ENCODE data around the gene CALR. TPM values are rescaled to one million over a fixed set of nuclear protein-coding genes. Genes with fewer than 3 reads are reported as not detected.
A peak's percentile ranks its signal among the peaks of the same experiment; 100 is the strongest.

Gene CALR
- polyA plus RNA-seq, 1 donor (not counting 4 experiments of a cell fraction or from before 2014, with no cell fraction given): 899 TPM

DNA sequence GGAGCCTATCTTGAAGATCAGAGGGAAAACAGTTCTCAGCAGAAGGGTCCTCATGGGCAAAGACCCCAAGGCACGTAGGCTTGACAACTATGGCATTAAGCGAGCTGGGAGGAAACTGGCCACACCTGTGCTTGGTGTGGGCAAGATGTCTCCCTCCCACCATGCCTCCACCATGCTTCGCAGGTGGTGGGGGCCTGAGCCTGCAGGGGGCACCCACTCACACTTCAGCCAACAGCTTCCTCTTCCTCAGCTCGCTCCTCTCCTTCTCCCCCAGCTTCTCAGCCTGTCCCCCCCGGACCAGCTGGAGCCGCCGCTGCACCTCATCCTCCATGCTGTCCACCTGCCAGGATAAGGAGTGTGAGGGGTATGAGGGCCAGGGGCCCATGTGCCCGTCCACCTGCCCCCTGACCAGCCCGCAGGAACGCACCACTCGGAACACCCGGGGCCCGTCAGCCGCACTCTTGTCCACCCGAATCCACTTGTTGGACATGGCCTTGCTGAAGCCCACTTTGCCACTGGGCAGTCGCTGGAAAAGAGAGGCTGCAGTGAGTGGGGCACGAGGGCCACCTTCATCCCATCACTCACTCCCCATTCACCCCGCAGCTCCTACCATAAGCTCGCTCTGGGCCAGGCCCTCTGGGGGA, 8.3 kb upstream of the CALR start:
- Histone ChIP-seq H3K4me1 (ENCODE audit: control insufficient read depth, extremely low read depth, insufficient read depth, low read length) (peaks cover 6% of the 10 kb centered on the region), H3K9ac (ENCODE audit: control insufficient read depth, extremely low read depth, insufficient read depth, low read length) (no peak overlapping the region), H3K27me3 (ENCODE audit: control insufficient read depth, extremely low read depth, insufficient read depth, low read length) (no peaks in the 10 kb centered on the region), H3K27ac (ENCODE audit: control insufficient read depth, insufficient read depth, low read length) (no peak overlapping the region), H3K9me1 (ENCODE audit: control insufficient read depth, extremely low read depth, insufficient read depth, low read length) (no peaks in the 10 kb centered on the region), H3K79me2 (ENCODE audit: control insufficient read depth, insufficient read depth, low read length) (peaks cover 36% of the 10 kb centered on the region), H3K36me3 (ENCODE audit: control insufficient read depth in 2 of 2, extremely low read depth in 1 of 2, insufficient read depth in 2 of 2, low read length in 2 of 2) (peaks cover 34 to 36% of the 10 kb centered on the region in 2 experiments), H3K9me3 (ENCODE audit: control insufficient read depth, low read depth, low read length) (no peaks in the 10 kb centered on the region), H3K4me2 (ENCODE audit: control insufficient read depth, extremely low read depth, insufficient read depth, low read depth, low read length) (no peak overlapping the region), H4K20me1 (ENCODE audit: control insufficient read depth, extremely low read depth, insufficient read depth, low read length) (peaks cover 3% of the 10 kb centered on the region), H3K4me3 (ENCODE audit: control insufficient read depth in 2 of 3, extremely low read depth in 1 of 3, insufficient read depth in 2 of 3, low read depth in 1 of 3, low read length in 3 of 3) (no peak overlapping the region), H2AFZ (ENCODE audit: control insufficient read depth, low read length) (no peak overlapping the region)
- dilution Hi-C loops (cut with MboI; ENCODE audit: extremely low pct_ligation_motif_present, low sequenced_read_pairs): no loop called here
- no peak for FAIRE-seq
- no peak for DNase-seq (ENCODE audit: low read depth, low spot score)
- TF ChIP-seq, protein P1, sequence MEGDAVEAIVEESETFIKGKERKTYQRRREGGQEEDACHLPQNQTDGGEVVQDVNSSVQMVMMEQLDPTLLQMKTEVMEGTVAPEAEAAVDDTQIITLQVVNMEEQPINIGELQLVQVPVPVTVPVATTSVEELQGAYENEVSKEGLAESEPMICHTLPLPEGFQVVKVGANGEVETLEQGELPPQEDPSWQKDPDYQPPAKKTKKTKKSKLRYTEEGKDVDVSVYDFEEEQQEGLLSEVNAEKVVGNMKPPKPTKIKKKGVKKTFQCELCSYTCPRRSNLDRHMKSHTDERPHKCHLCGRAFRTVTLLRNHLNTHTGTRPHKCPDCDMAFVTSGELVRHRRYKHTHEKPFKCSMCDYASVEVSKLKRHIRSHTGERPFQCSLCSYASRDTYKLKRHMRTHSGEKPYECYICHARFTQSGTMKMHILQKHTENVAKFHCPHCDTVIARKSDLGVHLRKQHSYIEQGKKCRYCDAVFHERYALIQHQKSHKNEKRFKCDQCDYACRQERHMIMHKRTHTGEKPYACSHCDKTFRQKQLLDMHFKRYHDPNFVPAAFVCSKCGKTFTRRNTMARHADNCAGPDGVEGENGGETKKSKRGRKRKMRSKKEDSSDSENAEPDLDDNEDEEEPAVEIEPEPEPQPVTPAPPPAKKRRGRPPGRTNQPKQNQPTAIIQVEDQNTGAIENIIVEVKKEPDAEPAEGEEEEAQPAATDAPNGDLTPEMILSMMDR (optimal IDR thresholded peaks at IDR 0.05 in 1 of 3, IDR thresholded peaks at IDR 0.05 in 1 of 3, conservative IDR thresholded peaks at IDR 0.05 in 1 of 3; ENCODE audit: extremely low read depth in 1 of 3, insufficient read depth in 2 of 3, low read length in 3 of 3): peak in 1 of 3 experiments; percentile 1
- TF ChIP-seq EZH2 (IDR thresholded peaks at IDR 0.05; ENCODE audit: low read length): no peak

DNA sequence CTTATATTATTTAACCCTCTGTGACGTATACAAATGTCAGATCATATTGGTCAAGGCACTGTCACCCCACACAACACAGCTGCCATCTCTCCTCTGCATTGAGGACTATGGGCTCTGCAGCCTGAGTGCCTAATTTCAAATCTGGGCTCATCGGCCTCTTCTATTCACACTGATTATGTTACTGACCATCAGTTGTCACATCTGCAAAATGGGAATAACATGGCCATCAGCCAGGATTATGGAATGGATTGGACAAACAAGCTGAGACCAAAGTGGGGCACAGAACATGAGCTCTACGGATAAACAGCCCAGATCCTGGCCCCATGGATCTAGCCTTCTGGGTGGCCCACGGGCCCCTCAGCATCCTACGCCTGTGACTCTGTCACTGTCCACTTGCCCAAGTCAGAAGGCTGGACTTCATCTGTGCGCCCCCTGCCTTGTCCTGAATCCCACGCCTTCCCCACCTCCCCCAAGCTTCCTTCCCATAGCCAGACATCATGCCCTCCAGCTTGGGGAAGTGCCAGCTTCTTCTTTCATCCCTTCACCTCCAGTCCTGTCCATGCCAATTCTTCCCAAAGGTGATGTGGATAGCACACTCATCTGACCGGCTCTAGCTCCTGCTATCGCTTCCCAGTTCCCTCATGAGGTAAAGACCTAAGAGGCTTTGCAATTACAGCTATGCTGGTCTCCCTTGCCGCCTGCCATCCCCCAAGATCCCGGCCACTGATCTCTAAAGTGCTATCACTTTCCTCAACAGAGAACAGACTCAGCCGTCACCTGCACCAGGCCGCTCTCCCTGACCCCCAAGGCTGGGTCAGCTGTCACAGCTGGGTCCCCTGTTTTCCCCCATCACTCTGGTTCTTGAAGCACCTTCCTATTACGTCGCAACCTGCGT, 5.8 kb upstream of the CALR start:
- H3K9ac ChIP-seq (ENCODE audit: control insufficient read depth, extremely low read depth, insufficient read depth, low read length): peak overlapping the region; percentile 92
- DNase-seq (ENCODE audit: low read depth, low spot score) (no peak), FAIRE-seq (no peak)
- no peaks in the 10 kb centered on the region for H3K9me3 ChIP-seq (ENCODE audit: control insufficient read depth, low read depth, low read length)
- peak overlapping the region; percentile 97 for H3K4me2 ChIP-seq (ENCODE audit: control insufficient read depth, extremely low read depth, insufficient read depth, low read depth, low read length)
- peaks cover 36% of the 10 kb centered on the region for H3K79me2 ChIP-seq (ENCODE audit: control insufficient read depth, insufficient read depth, low read length)
- H3K4me3 ChIP-seq (ENCODE audit: control insufficient read depth in 2 of 3, extremely low read depth in 1 of 3, insufficient read depth in 2 of 3, low read depth in 1 of 3, low read length in 3 of 3): peak overlapping the region; percentile 80 to 98 (median 82)
- TF ChIP-seq, protein P1 (optimal IDR thresholded peaks at IDR 0.05 in 1 of 3, IDR thresholded peaks at IDR 0.05 in 1 of 3, conservative IDR thresholded peaks at IDR 0.05 in 1 of 3; ENCODE audit: extremely low read depth in 1 of 3, insufficient read depth in 2 of 3, low read length in 3 of 3): no peak
- TF ChIP-seq EZH2 (IDR thresholded peaks at IDR 0.05; ENCODE audit: low read length): no peak
- dilution Hi-C loops (cut with MboI; ENCODE audit: extremely low pct_ligation_motif_present, low sequenced_read_pairs): no loop called here
- H3K9me1 ChIP-seq (ENCODE audit: control insufficient read depth, extremely low read depth, insufficient read depth, low read length): no peaks in the 10 kb centered on the region
- H3K27me3 ChIP-seq (ENCODE audit: control insufficient read depth, extremely low read depth, insufficient read depth, low read length): no peaks in the 10 kb centered on the region
- H3K36me3 ChIP-seq (ENCODE audit: control insufficient read depth in 2 of 2, extremely low read depth in 1 of 2, insufficient read depth in 2 of 2, low read length in 2 of 2): peaks cover 25 to 27% of the 10 kb centered on the region in 2 experiments
- H3K27ac ChIP-seq (ENCODE audit: control insufficient read depth, insufficient read depth, low read length): peak overlapping the region; percentile 75
- H3K4me1 ChIP-seq (ENCODE audit: control insufficient read depth, extremely low read depth, insufficient read depth, low read length): peaks cover 10% of the 10 kb centered on the region
- H2AFZ ChIP-seq (ENCODE audit: control insufficient read depth, low read length): peak overlapping the region; percentile 83
- no peaks in the 10 kb centered on the region for H4K20me1 ChIP-seq (ENCODE audit: control insufficient read depth, extremely low read depth, insufficient read depth, low read length)

Measured in keratinocyte (primary cell).